Stimulated activated CD4-positive, alpha-beta T cell treated with anti-CD3 and anti-CD28 coated beads, Interleukin-15, amount 100 ng/mL, for 1 hour (primary cell): ENCODE data around the gene CIT.
"Not testable (repeated sequence)": the region's sequence is repeated elsewhere in the genome, so short reads cannot be mapped to it uniquely, and the experiment has no call there.

Experiments
- DNase-seq, 2 donors: peaks; one replicate each; pipeline ENCODE4 v3.0.0-alpha.2; 2020; ENCODE audit warnings: low read depth in 1 of 2, low spot score in 1 of 2

Gene CIT

GRCh38 chr12:119876761-119877638, at the start of gene CIT:
TSS of gene CIT (minus strand) at chr12:119877320. CDS start at chr12:119876168, 1,152 bp downstream.
- DNase-seq, result peak; percentile 70 to 71

DNA sequence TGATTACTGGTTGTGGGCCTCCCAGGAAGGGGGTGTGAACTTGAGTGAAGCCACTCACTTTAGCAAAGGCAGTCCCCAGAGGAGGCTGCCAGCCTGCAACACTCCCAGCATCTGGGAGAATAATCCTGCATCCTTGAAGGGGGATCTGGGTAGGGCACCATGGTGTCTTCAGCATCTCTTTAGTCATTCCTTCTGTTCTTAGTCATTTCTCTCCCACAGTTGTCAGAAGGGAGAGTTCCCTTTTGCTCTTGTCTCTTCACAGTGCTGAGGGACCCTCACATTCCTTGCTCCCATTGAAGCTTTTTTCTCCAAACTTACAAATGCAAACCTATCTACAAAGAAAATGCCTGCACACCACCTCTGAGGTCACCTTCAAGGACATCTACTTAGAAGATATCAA, 48.1 kb upstream of the CIT start:
- no peak for DNase-seq

DNA sequence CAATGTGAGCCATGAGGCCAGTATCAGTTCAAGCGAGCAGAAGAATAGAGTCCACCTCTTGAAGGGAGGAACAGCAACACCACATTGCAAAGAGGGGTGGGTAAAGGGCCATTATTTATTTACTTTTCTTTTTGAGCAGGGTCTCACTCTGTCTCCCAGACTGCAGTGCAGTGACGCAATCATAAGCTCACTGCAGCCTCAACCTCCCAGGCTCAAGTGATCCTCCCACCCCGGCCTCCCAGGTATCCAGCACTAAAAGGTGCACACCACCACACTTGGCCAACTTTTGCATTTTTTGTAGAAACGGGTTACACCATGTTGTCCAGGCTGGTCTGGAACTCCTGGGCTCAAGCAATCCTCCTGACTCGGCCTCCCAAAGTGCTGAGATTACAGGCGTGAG, 42.9 kb upstream of the CIT start:
- DNase-seq, result no peak

DNA sequence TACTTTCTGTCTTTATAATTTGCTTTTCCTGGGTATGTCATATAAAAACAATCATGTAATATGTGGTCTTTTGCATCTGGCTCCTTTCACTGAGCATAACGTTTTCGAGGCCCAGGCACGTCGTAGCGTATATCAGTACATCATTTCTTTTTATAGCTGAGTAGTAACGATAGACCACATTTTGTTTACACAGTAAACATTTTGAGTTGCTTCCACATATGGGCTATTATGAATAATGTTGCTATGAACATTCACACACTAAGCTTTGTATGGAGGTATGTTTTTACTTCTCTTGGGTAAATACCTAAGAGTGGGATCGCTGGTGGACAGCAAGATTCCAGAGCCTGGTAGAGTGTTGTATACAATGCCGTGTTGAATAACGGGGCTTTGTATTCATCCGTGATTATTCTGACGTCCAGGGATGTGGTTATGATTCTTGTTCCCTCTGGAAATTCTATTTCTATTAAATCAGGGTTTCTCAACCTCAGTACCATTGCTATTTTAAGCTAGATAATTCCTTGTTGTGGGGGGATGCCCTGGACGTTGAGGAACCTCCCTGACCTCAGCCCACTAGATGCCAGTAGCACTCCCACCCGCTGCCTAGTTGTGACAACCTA, 38.9 kb upstream of the CIT start:
- no peak for DNase-seq

GRCh38 chr12:119914666-119915065, 37.5 kb upstream of the CIT start:
- DNase-seq, result no peak

GRCh38 chr12:119913536-119914330, 36.6 kb upstream of the CIT start:
- no peak for DNase-seq

DNA sequence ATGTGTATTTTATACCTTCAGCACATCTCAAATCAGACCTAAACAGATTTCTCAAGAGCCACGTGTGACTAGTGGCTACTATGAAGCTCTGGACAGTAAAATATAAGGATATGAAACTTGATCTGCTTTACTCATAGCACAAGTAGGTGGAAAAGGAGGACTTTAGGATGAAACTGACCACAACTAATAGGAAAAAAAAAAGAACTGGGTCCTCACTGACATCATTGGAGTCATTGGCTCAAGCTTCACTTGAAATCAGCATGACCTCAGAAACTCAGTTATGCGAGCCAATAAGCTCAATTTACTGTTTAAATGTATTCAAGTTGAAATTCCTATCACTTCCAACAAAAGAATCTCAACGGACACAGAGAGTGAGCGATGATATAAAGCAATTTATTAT, 34.1 kb upstream of the CIT start:
- DNase-seq, result no peak

DNA sequence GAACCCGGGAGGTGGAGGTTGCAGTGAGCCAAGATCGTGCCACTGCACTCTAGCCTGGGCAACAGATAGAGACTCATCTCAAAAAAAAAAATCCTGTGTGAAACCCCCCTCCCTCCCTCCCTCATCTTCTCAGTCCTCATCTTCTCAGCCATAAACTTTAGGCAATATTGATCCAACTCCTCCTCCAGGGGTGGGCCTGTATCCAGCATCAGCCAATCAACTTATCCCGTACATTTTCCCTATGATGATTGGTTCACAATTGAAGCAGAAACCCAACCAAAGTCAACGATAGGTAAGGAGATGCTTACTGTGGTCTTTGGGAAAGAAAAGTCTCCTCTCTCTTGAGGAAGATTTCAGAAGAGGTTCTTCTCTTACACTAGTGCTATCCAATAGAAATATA, 33.5 kb upstream of the CIT start:
- DNase-seq, result no peak

- peak; percentile 49 to 56 for DNase-seq
Measured at GRCh38 chr12:119902084-119902509, 25.0 kb upstream of the CIT start.

DNA sequence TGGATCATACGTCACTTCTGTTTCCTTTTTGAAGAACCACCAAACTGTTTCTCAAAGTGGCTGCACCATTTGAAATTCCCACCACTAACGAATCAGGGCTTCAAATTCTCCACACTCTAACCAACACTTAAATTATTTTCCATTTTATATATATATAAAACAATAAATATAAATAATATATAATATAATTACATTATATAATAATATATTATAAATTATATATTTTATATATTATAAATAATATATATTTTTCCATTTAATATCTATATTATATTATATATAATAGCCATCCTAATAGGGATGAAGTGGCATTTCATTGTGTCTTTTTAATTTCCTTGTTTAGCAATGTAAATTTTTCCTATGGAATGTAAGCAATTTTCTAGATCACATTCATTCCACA, 24.6 kb upstream of the CIT start:
- no peak for DNase-seq

DNA sequence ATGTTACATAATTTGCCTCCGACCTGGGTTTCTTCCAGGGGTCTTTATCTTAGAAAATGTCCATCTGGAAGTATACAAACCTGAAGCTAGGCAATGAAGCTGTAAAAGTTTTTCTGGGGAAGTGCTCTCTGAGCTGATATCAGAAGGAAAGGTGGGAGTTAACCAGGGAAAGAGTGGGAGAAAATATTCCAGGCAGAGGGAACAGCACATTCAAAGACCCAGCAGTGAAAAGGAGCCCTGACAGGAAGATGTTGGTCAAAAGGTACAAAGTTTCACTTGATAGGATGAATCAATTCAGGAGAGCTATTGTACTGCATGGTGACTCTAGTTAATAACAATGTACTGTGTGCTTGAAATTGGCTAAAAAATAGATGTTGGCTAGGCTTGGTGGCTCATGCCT, 17.8 kb upstream of the CIT start:
- DNase-seq, result no peak

GRCh38 chr12:119892611-119893010, 15.5 kb upstream of the CIT start:
- DNase-seq, result not testable (repeated sequence)

DNA sequence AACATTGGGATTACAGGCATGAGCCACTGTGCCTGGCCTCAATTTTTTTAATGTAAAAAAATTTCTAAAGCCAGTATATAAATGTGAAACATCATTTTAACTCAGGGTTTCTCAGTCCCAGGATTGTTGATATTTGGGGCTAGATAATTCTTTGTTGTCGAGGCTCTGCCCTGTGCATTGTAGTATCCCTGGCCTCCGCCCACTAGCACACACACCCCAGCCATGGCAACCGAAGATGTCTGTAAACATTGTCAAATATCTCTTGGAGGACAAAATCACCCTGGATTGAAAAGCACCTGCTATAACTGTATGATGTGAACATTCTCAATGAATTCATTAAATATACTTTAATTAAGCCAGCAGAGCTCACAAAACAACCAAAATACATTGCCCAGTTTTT, 8.4 kb upstream of the CIT start:
- no peak for DNase-seq

- DNase-seq, result not testable (repeated sequence)
Measured at GRCh38 chr12:119883791-119884190, 6.7 kb upstream of the CIT start.

GRCh38 chr12:119883237-119883636, 6.1 kb upstream of the CIT start:
- no peak for DNase-seq

DNA sequence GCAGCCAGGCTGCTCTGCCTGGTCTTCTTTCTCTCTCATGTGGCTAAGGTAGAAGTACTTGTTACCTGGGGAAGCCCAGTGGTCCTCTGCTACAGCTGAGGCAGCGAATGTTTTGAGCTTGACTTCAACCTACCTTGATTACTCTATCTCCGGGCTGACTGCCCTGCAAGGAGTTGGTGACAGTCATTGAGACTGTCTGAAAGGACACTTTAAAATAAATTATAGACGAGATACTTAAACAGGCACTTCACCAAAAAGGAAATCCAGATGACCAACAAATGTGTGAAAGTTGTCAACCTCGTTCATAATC, 474 bp upstream of the CIT start:
- DNase-seq, result no peak

DNA sequence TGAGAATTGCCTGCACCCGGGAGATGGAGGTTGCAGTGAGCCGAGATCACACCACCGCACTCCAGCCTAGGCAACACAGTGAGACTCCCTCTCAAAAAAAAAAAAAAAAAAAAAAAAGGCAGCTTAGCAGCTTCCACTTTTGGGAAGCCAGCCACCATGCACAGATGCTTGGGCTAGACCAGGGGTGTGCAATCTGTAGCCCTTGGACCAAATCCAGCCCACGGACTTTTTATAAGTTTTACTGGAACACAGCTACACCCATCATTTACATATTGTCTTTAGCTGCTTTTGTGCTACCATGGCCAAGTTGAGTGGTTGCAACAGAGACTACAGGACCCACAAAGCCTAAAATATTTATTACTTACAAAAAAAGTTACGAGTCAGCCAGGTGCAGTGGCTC, 6.7 kb downstream of the CIT start:
- no peak for DNase-seq

DNA sequence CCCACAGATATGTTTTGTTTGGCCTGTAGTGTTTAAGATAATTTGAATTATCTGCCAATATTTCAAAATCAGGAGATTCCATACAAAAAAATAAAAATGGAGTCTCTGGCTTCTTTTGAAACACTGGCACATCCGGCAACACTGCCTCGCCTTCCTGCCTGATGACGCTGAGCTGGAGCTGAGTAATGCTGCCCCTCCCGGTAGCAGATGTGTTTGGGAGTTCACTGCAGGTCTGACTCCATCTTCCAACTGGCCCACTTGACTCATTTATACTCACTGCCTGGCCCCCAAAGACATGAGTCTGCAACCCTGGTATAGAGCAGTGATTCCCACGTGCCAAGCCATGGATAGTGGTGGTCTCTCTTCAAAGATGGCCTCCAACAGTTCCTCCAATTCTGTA, 7.4 kb downstream of the CIT start:
- DNase-seq, result no peak

DNA sequence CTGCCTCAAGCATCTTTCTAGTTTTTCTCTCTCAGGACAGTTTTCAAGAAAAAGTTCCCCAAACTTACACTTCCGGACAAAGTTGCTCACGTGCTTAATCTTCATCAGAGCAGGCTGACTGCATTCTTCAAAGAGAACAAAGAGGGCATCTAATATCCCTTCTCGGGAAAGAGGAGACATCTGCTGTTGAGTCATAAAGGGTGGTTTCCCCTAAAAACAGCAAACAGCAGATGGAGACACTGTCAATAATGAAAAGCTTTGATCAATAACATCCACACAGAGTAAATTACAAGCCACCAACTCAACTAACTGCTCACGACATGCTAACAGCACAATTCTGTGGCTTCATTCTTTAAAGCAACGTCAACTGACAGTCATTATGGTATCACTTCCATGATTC, 8.1 kb downstream of the CIT start:
- DNase-seq, result no peak

DNA sequence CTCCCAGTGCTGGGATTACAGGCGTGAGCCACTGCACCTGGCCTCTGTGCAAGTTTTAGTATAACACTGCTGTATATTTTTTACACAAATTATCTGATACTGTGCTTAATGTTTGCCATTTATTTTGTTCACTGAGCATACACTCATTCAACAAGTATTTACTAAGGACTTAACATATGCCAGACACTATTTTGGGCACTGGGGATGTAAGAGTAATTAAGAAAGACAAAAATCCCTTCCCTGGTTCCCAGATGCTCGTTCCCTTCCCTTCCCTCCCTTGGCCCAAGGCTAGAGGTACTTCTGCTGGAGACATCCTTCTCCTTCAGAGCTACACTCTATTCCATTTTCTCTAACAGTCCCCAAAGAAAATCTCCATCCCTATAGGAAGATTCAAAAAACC, 12.5 kb downstream of the CIT start:
- no peak for DNase-seq

DNA sequence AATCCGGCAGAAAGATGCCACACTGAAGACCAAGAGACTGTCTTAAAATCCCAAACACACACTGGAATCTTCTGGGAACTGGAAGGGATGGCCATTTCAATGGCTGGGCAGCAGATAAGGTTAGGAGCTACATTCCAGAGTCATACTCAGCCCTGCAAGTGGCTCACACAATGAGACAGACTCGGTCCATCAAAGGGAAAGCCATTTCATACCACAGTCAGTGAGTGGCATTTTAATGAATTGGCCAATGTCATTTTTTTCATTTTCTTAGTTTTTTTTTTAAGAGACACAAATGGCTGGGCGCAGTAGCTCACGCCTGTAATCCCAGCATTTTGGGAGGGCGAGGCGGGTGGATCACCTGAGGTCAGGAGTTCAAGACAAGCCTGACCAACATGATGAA, 17.9 kb downstream of the CIT start:
- DNase-seq, result no peak

GRCh38 chr12:119857041-119857591, 20.0 kb downstream of the CIT start:
- no peak for DNase-seq
